ENCODE results near the gene POLE. TPM values are rescaled to one million over a fixed set of nuclear protein-coding genes. Genes with fewer than 3 reads are reported as not detected.

The POLE gene
- total RNA-seq, 3 donors from 2014 or later (not counting 1 experiment from before 2014, with no cell fraction given), result 58.7 to 66.0 (median 65.0) TPM

- H3K4me3 Mint-ChIP-seq, result no peak overlapping the region
- TF ChIP-seq CTCF (IDR thresholded peaks at IDR 0.05), result no peak
- H3K36me3 Mint-ChIP-seq, result peaks cover under 1% of the 10 kb centered on the region
- H3K9me3 Mint-ChIP-seq, result no peaks in the 10 kb centered on the region
- H3K4me1 ChIP-seq (ENCODE audit: control insufficient read depth, insufficient read depth, low read length), result no peaks in the 10 kb centered on the region
- H3K4me3 ChIP-seq (ENCODE audit: low read length), result no peak overlapping the region
- H3K27me3 ChIP-seq (ENCODE audit: control insufficient read depth, insufficient read depth, low read length), result peaks cover 3% of the 10 kb centered on the region
- H3K36me3 ChIP-seq (ENCODE audit: control insufficient read depth, insufficient read depth, low read length), result peaks cover 11% of the 10 kb centered on the region
- WGBS (ENCODE audit: insufficient coverage), result 97% methylated on average over 22 of the region's 22 CpGs
- DNase-seq (no peak), ATAC-seq (no peak)
- no peaks in the 10 kb centered on the region for H3K4me1 Mint-ChIP-seq
- H3K27ac ChIP-seq (ENCODE audit: low read length), result no peak overlapping the region
- intact Hi-C loops (cut with micrococcal nuclease), result no loop called here
- no peak overlapping the region for H3K27ac Mint-ChIP-seq
- H3K27me3 Mint-ChIP-seq (ENCODE audit: low read depth in 2 of 2), result no peaks in the 10 kb centered on the region
- no peaks in the 10 kb centered on the region for H3K9me3 ChIP-seq (ENCODE audit: control insufficient read depth, insufficient read depth, low read length)
Measured at GRCh38 chr12:132624186-132624855, 62.8 kb downstream of the POLE start.

GRCh38 chr12:132623072-132623869 lies 63.9 kb downstream of the POLE start:
- H3K27ac Mint-ChIP-seq, result no peak overlapping the region
- Histone ChIP-seq H3K27ac (ENCODE audit: low read length) (no peak overlapping the region), H3K27me3 (ENCODE audit: control insufficient read depth, insufficient read depth, low read length) (peaks cover 3% of the 10 kb centered on the region), H3K9me3 (ENCODE audit: control insufficient read depth, insufficient read depth, low read length) (no peaks in the 10 kb centered on the region), H3K36me3 (ENCODE audit: control insufficient read depth, insufficient read depth, low read length) (peaks cover 11% of the 10 kb centered on the region), H3K4me1 (ENCODE audit: control insufficient read depth, insufficient read depth, low read length) (no peaks in the 10 kb centered on the region), H3K4me3 (ENCODE audit: low read length) (no peak overlapping the region)
- DNase-seq (no peak), ATAC-seq (no peak)
- 90% methylated on average over 25 of the region's 25 CpGs for WGBS (ENCODE audit: insufficient coverage)
- no peak overlapping the region for H3K4me3 Mint-ChIP-seq
- no peaks in the 10 kb centered on the region for H3K9me3 Mint-ChIP-seq
- H3K27me3 Mint-ChIP-seq (ENCODE audit: low read depth in 2 of 2), result peaks cover 0 to 1% of the 10 kb centered on the region in 2 donors
- no peaks in the 10 kb centered on the region for H3K4me1 Mint-ChIP-seq
- no peaks in the 10 kb centered on the region for H3K36me3 Mint-ChIP-seq
- TF ChIP-seq CTCF (IDR thresholded peaks at IDR 0.05), result no peak
- intact Hi-C loops (cut with micrococcal nuclease), result no loop called here

GRCh38 chr12:132622437-132623071 lies 64.6 kb downstream of the POLE start:
- TF ChIP-seq CTCF (IDR thresholded peaks at IDR 0.05), result no peak
- 84% methylated on average over 11 of the region's 11 CpGs for WGBS (ENCODE audit: insufficient coverage)
- DNase-seq (no peak), ATAC-seq (no peak)
- Mint-ChIP-seq H3K4me3 (no peak overlapping the region), H3K4me1 (peaks cover 0 to 7% of the 10 kb centered on the region in 2 donors), H3K27ac (no peak overlapping the region), H3K9me3 (no peaks in the 10 kb centered on the region), H3K36me3 (no peaks in the 10 kb centered on the region), H3K27me3 (ENCODE audit: low read depth in 2 of 2) (peaks cover 7 to 8% of the 10 kb centered on the region in 2 donors)
- intact Hi-C loops (cut with micrococcal nuclease), result no loop called here
- no peak overlapping the region for H3K4me3 ChIP-seq (ENCODE audit: low read length)
- H3K4me1 ChIP-seq (ENCODE audit: control insufficient read depth, insufficient read depth, low read length), result no peaks in the 10 kb centered on the region
- H3K27me3 ChIP-seq (ENCODE audit: control insufficient read depth, insufficient read depth, low read length), result peaks cover 9% of the 10 kb centered on the region
- peaks cover 11% of the 10 kb centered on the region for H3K36me3 ChIP-seq (ENCODE audit: control insufficient read depth, insufficient read depth, low read length)
- H3K27ac ChIP-seq (ENCODE audit: low read length), result no peak overlapping the region
- H3K9me3 ChIP-seq (ENCODE audit: control insufficient read depth, insufficient read depth, low read length), result no peaks in the 10 kb centered on the region
